Measurements from ENCODE around the gene SLC29A1.

SLC29A1 gene

DNA sequence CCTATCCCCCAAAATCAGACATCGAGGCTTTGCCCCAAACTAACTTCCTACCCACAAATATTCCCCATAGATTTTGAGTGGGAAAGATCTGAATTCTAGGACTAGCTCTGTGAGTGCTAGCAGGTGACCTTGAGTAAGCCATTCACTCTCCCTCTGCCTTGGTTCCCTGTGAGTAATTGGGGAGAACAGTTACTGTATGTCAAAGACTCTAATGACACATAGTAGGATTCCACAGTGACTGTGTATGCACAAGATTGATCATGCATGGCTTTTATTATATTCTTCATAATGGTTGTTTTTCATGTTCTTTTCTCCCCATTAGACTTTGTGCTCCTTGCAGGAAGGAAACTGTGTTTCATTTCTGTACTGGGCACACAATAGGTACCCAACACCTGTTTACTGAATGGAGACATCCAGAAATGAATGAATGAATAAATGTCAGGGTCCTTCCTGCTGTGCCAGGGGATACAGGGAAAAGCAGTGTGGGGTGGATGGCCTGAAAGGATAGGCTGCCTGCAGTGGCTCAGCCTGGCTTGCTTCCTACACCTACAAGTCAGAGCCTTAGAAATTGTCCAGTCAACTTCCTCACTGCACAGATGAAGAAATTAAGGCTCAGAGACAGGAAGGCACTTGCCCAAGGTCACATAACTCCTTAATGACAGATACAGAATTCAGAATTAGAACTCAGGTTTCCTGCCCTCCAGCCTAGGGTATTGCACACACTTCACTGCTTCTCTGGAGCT is 46.0 kb downstream of the SLC29A1 start:
- DNase-seq (ENCODE audit: low read depth in 1 of 2, low spot score in 1 of 2): no peak
- in situ Hi-C loops (cut with HindIII; ENCODE audit: low pct_unique_long_range_greater_than_20kb, low sequenced_read_pairs): no loop called here
- TF ChIP-seq JUND (IDR thresholded peaks at IDR 0.05; ENCODE audit: low read depth): no peak

DNA sequence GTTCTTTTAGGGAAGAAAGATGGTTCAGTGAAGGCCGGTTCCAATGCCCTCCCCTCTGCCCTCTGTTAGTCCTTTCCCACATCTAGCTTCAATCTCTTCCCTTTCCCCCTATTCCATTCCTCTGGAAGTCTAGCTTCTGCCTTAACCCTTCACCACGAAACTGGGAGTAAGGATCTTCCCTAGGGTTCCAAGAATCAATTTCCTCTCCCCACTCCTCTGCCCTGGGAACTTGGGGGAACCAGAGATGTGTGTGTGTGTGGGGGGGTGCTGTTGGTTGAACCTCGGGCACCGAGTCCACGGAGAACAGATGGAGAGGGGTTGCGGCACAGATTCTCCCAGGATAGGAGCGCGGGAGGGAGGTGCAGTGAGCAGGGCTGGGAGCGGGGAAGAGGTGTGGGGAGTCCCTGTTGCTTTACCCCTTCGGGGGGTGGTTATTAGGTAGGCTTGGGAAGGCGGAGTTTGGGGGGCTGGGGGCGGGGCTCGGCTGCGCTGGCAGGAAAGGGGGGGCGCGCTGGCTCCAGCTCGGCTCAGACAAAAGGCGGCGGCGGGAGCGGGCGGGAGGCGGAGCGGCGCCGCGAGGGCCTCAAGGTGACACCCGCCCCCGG is 46.6 kb downstream of the SLC29A1 start, which contains the start of gene TMEM151B:
TSS of gene TMEM151B (plus strand) at position 530 of the 605 bp plus-strand sequence. CDS start 293 bp downstream, outside the sequence.
- in situ Hi-C loops (cut with HindIII; ENCODE audit: low pct_unique_long_range_greater_than_20kb, low sequenced_read_pairs): no loop called here
- DNase-seq (ENCODE audit: low read depth in 1 of 2, low spot score in 1 of 2): no peak
- no peak for TF ChIP-seq JUND (IDR thresholded peaks at IDR 0.05; ENCODE audit: low read depth)

DNA sequence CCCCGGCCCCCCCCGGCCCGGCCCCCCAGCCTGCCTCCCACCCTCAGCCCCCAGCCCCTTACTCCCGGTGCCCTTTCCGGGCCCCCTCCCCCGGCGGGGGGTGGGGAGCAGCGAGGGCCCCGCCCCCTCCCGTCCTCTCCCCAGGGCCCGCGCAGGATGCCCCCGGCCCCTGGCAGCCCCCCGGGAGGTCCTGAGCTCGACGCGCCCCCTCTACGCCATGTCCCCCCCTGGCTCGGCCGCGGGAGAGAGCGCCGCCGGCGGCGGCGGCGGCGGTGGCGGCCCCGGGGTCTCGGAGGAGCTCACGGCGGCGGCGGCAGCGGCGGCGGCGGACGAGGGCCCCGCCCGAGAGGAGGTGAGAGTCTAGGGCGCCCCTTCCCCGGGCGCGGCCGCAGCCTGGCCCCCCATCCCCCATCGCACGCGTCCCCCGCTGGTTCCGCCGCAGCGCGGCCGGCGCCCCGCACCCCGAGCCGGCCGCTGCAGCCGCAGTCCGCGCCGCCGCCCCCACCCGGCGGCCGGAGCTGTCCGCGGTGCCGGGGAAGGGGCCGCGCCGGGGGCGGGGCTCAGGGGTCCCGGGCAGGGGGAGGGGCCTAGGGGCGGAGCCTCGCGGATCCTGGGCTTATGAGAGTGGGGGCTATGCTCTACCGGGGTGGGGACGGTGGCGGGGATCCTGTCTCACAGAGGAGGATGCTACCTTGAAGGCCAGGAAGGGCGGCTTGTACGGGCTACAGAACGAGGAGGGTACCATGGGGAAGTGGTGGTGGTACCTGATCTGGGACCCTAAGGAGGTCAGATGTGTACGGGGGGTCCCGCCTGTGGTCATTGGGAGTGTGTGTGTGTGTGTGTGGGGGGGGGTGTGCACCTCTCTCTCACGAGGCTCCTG is 47.4 kb downstream of the SLC29A1 start:
- TF ChIP-seq JUND (IDR thresholded peaks at IDR 0.05; ENCODE audit: low read depth): no peak
- DNase-seq (ENCODE audit: low read depth in 1 of 2, low spot score in 1 of 2): no peak
- in situ Hi-C loops (cut with HindIII; ENCODE audit: low pct_unique_long_range_greater_than_20kb, low sequenced_read_pairs): no loop called here

DNA sequence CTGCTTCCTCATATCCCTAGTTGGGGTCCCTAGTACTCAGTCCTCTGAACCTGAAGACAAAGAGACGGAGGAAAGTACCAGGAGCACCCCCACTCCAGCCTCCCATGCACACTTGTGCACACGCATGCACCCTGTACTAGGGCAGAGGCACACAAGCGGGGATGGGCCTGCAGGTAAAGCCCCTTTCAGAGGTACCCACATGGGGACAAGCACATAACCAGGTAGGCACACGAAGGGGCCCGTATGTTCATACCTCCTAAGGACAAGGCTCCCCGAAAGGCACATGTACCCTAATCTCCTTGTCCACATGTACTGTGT is 48.0 kb downstream of the SLC29A1 start:
- TF ChIP-seq JUND (IDR thresholded peaks at IDR 0.05; ENCODE audit: low read depth): no peak
- in situ Hi-C loops (cut with HindIII; ENCODE audit: low pct_unique_long_range_greater_than_20kb, low sequenced_read_pairs): no loop called here
- DNase-seq (ENCODE audit: low read depth in 1 of 2, low spot score in 1 of 2): no peak

DNA sequence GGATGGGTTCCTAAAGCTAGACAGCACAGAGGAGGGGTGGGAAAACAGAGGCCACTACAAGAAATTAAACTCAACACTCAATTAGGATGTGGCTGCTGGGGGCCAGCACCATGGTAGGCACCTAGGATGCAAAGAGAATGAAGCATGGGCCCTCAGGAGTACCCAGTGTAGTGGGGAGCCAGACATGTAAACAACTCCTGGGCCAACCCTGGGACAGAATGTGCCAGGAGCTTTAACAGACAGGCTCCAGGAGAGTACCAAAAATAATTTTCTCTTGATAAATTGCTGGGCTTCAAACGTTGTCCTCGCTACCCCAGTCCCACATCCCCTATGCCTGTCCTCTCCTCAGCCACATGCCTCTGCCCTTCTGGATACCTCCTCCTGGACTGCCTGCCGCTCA is 48.5 kb downstream of the SLC29A1 start:
- no peak for TF ChIP-seq JUND (IDR thresholded peaks at IDR 0.05; ENCODE audit: low read depth)
- in situ Hi-C loops (cut with HindIII; ENCODE audit: low pct_unique_long_range_greater_than_20kb, low sequenced_read_pairs): no loop called here
- no peak for DNase-seq (ENCODE audit: low read depth in 1 of 2, low spot score in 1 of 2)

GRCh38 chr6:44272529-44272928 is 49.1 kb downstream of the SLC29A1 start:
- in situ Hi-C loops (cut with HindIII; ENCODE audit: low pct_unique_long_range_greater_than_20kb, low sequenced_read_pairs): no loop called here
- no peak for DNase-seq (ENCODE audit: low read depth in 1 of 2, low spot score in 1 of 2)
- no peak for TF ChIP-seq JUND (IDR thresholded peaks at IDR 0.05; ENCODE audit: low read depth)

DNA sequence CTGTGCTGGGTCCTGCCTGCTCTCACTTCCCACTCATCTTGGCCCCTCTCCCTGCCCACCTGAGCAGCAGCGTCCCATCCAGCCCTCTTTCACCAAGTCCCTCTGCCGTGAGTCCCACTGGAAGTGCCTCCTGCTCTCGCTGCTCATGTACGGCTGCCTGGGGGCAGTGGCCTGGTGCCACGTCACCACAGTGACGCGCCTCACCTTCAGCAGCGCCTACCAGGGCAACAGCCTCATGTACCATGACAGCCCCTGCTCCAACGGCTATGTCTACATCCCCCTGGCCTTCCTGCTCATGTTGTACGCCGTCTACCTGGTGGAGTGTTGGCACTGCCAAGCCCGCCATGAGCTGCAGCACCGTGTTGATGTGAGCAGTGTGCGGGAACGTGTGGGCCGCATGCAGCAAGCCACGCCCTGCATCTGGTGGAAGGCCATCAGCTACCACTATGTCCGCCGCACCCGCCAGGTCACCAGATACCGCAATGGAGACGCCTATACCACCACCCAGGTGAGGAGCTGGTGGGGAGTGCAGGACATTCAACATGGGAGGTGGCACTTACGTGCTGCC is 49.7 kb downstream of the SLC29A1 start:
- in situ Hi-C loops (cut with HindIII; ENCODE audit: low pct_unique_long_range_greater_than_20kb, low sequenced_read_pairs): no loop called here
- TF ChIP-seq JUND (IDR thresholded peaks at IDR 0.05; ENCODE audit: low read depth): no peak
- DNase-seq (ENCODE audit: low read depth in 1 of 2, low spot score in 1 of 2): no peak

- DNase-seq (ENCODE audit: low read depth in 1 of 2, low spot score in 1 of 2): no peak
- in situ Hi-C loops (cut with HindIII; ENCODE audit: low pct_unique_long_range_greater_than_20kb, low sequenced_read_pairs): no loop called here
- no peak for TF ChIP-seq JUND (IDR thresholded peaks at IDR 0.05; ENCODE audit: low read depth)
These were observed 50.2 kb downstream of the SLC29A1 start for GRCh38 chr6:44273617-44274016.

- TF ChIP-seq JUND (IDR thresholded peaks at IDR 0.05; ENCODE audit: low read depth): no peak
- no peak for DNase-seq (ENCODE audit: low read depth in 1 of 2, low spot score in 1 of 2)
- in situ Hi-C loops (cut with HindIII; ENCODE audit: low pct_unique_long_range_greater_than_20kb, low sequenced_read_pairs): no loop called here
These were observed 51.9 kb downstream of the SLC29A1 start for GRCh38 chr6:44275271-44275748.

- no peak for TF ChIP-seq JUND (IDR thresholded peaks at IDR 0.05; ENCODE audit: low read depth)
- in situ Hi-C loops (cut with HindIII; ENCODE audit: low pct_unique_long_range_greater_than_20kb, low sequenced_read_pairs): no loop called here
- no peak for DNase-seq (ENCODE audit: low read depth in 1 of 2, low spot score in 1 of 2)
These were observed 52.6 kb downstream of the SLC29A1 start for GRCh38 chr6:44275749-44276648.

DNA sequence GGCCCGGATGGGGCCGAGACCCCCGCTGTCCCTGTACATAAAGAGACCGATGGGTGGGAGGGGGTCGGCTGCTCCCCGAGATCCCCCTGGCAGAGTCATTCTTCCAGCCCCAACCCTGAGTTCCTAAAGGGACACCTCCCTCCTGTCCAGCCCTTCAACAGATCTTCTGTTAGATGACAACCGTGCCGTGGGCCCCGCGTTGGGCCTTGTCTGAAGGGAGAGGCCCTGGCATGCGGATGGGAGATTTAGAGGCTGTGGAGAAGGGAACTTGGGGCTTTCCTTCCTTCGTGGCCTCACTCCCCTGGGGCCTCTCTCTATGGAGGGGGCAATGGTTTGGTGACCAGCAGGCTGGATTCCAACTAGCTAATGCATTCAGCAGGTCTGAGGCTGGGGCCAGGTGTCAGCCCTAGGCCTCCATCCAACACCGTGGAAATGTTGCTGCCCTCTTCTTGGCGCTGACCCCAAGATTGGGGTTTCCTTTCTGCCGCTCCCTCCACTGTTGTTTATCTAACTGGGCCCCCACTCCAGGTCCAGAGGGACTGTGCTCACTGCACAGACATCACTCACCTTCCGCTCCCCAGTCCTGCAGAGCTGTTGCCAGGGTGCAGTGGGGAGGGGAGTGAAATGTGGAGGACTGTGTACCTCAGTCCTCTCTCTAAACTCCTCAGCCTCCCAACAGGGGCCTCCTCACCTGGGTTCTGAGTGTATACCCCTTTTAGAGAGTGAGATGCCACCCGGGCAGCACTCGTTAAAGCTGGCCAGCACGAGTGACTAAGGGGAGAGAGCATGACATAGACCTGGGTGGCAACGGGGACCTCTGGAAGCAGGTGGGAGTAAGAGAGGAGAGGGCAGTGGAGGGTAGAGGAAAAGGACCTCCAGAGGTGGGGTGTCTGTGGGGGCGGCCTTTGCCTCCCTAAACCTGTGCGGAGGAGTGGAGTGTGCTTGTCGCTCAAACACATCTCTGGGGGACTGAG is 53.6 kb downstream of the SLC29A1 start:
- in situ Hi-C loops (cut with HindIII; ENCODE audit: low pct_unique_long_range_greater_than_20kb, low sequenced_read_pairs): no loop called here
- DNase-seq (ENCODE audit: low read depth in 1 of 2, low spot score in 1 of 2): no peak
- no peak for TF ChIP-seq JUND (IDR thresholded peaks at IDR 0.05; ENCODE audit: low read depth)

Data from T47D (cell line).